ENCODE data around the gene RSPO3. TPM values are rescaled to one million over a fixed set of nuclear protein-coding genes. Genes with fewer than 3 reads are reported as not detected.

Gene RSPO3
- total RNA-seq, 5 donors from 2014 or later (not counting 1 experiment from before 2014, with no cell fraction given) = not detected

- no peak overlapping the region for H3K27ac ChIP-seq (ENCODE audit: low read length)
- no peaks in the 10 kb centered on the region for H3K4me1 ChIP-seq (ENCODE audit: control insufficient read depth in 1 of 2, extremely low read depth in 1 of 2, insufficient read depth in 2 of 2, low read length in 2 of 2)
- Mint-ChIP-seq H3K27ac (no peak overlapping the region), H3K27me3 (peaks cover 15 to 18% of the 10 kb centered on the region in 2 donors), H3K4me3 (no peak overlapping the region), H3K36me3 (no peaks in the 10 kb centered on the region), H3K9me3 (no peaks in the 10 kb centered on the region), H3K4me1 (peaks cover 0 to 2% (median 0%) of the 10 kb centered on the region in 3 donors)
- H3K27me3 ChIP-seq (replicated peaks in 1 of 2; ENCODE audit: control insufficient read depth in 2 of 2, extremely low read depth in 1 of 2, insufficient read depth in 2 of 2, low read length in 1 of 2) = no peaks in the 10 kb centered on the region
- no peak overlapping the region for H3K4me3 ChIP-seq (ENCODE audit: control insufficient read depth in 1 of 2, extremely low read depth in 1 of 2, low read length in 1 of 2)
- ATAC-seq (replicated peaks in 1 of 4) (no peak), DNase-seq (no peak)
- no peaks in the 10 kb centered on the region for H3K36me3 ChIP-seq (ENCODE audit: control insufficient read depth in 2 of 2, extremely low read depth in 1 of 2, insufficient read depth in 1 of 2, low read length in 1 of 2)
- POLR2A ChIA-PET = no interaction called here
- WGBS (ENCODE audit: insufficient coverage) = no CpG with 5 or more reads among the region's 5 CpGs
- CTCF ChIA-PET = no interaction called here
- no peaks in the 10 kb centered on the region for H3K9me3 ChIP-seq
These were observed 28.5 kb downstream of the RSPO3 start for GRCh38 chr6:127146932-127147331.

DNA sequence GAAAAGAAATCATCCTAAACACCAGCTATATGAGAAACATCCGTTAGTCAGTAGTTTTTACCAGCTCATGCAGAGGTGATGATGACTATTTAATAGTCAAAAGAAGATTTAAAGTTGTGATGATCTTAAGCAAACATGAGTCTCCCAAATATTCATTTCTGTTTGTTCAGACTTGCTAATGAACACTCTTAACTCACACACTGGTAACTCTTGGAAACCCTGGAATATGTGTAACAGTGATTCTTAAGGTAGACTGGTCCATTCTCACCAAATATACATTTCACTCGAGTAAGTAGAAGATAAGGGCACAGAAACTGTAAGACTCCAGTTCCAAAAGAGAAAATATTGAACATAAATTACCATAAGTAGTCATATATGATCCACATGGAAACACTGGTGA is 29.1 kb downstream of the RSPO3 start:
- Histone ChIP-seq H3K27me3 (replicated peaks in 1 of 2; ENCODE audit: control insufficient read depth in 2 of 2, extremely low read depth in 1 of 2, insufficient read depth in 2 of 2, low read length in 1 of 2) (no peaks in the 10 kb centered on the region), H3K36me3 (ENCODE audit: control insufficient read depth in 2 of 2, extremely low read depth in 1 of 2, insufficient read depth in 1 of 2, low read length in 1 of 2) (no peaks in the 10 kb centered on the region), H3K27ac (ENCODE audit: low read length) (no peak overlapping the region), H3K4me3 (ENCODE audit: control insufficient read depth in 1 of 2, extremely low read depth in 1 of 2, low read length in 1 of 2) (no peak overlapping the region), H3K9me3 (no peaks in the 10 kb centered on the region), H3K4me1 (ENCODE audit: control insufficient read depth in 1 of 2, extremely low read depth in 1 of 2, insufficient read depth in 2 of 2, low read length in 2 of 2) (no peaks in the 10 kb centered on the region)
- CTCF ChIA-PET = no interaction called here
- no peak for ATAC-seq (replicated peaks in 1 of 4)
- Mint-ChIP-seq H3K27me3 (peaks cover 15 to 19% of the 10 kb centered on the region in 2 donors), H3K4me3 (no peak overlapping the region), H3K36me3 (no peaks in the 10 kb centered on the region), H3K27ac (no peak overlapping the region), H3K4me1 (peaks cover 0 to 2% (median 0%) of the 10 kb centered on the region in 3 donors), H3K9me3 (no peaks in the 10 kb centered on the region)
- POLR2A ChIA-PET = no interaction called here
- no CpG with 5 or more reads among the region's 2 CpGs for WGBS (ENCODE audit: insufficient coverage)
- no peak for DNase-seq

GRCh38 chr6:127148511-127148910 is 30.0 kb downstream of the RSPO3 start:
- no peak for DNase-seq
- Histone ChIP-seq H3K27me3 (replicated peaks in 1 of 2; ENCODE audit: control insufficient read depth in 2 of 2, extremely low read depth in 1 of 2, insufficient read depth in 2 of 2, low read length in 1 of 2) (no peaks in the 10 kb centered on the region), H3K27ac (ENCODE audit: low read length) (no peak overlapping the region), H3K9me3 (no peaks in the 10 kb centered on the region), H3K36me3 (ENCODE audit: control insufficient read depth in 2 of 2, extremely low read depth in 1 of 2, insufficient read depth in 1 of 2, low read length in 1 of 2) (no peaks in the 10 kb centered on the region), H3K4me3 (ENCODE audit: control insufficient read depth in 1 of 2, extremely low read depth in 1 of 2, low read length in 1 of 2) (no peak overlapping the region), H3K4me1 (ENCODE audit: control insufficient read depth in 1 of 2, extremely low read depth in 1 of 2, insufficient read depth in 2 of 2, low read length in 2 of 2) (no peaks in the 10 kb centered on the region)
- no peaks in the 10 kb centered on the region for H3K36me3 Mint-ChIP-seq
- no peak overlapping the region for H3K27ac Mint-ChIP-seq
- peaks cover 0 to 2% (median 0%) of the 10 kb centered on the region in 3 donors for H3K4me1 Mint-ChIP-seq
- no peaks in the 10 kb centered on the region for H3K9me3 Mint-ChIP-seq
- H3K4me3 Mint-ChIP-seq = no peak overlapping the region
- POLR2A ChIA-PET = no interaction called here
- no peak for ATAC-seq (replicated peaks in 1 of 4)
- CTCF ChIA-PET = no interaction called here
- WGBS (ENCODE audit: insufficient coverage) = no CpG with 5 or more reads among the region's 3 CpGs
- peaks cover 15 to 22% of the 10 kb centered on the region in 2 donors for H3K27me3 Mint-ChIP-seq

DNA sequence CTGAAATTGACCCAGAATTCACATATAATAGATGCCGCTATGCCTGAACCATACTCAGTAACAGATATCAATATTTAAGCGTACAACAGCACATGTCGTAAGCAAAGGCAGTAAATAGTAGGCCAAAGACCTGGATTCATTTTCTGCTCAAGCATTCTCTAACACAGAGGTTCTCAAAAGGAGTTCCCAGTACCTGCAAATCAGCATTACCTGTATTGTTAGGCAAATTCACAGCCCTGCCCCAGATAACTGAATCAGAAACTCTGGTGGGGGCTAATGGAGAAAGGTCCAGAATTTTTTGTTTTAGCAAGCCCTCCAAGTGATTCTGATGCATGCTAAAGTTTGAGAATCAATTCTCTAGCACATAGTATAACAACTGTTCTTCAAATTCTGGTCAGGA is 36.0 kb downstream of the RSPO3 start:
- Mint-ChIP-seq H3K27ac (no peak overlapping the region), H3K9me3 (no peaks in the 10 kb centered on the region), H3K4me1 (no peaks in the 10 kb centered on the region), H3K27me3 (peaks cover 3 to 9% of the 10 kb centered on the region in 2 donors), H3K4me3 (no peak overlapping the region), H3K36me3 (no peaks in the 10 kb centered on the region)
- Histone ChIP-seq H3K4me1 (ENCODE audit: control insufficient read depth in 1 of 2, extremely low read depth in 1 of 2, insufficient read depth in 2 of 2, low read length in 2 of 2) (no peaks in the 10 kb centered on the region), H3K36me3 (ENCODE audit: control insufficient read depth in 2 of 2, extremely low read depth in 1 of 2, insufficient read depth in 1 of 2, low read length in 1 of 2) (no peaks in the 10 kb centered on the region), H3K4me3 (ENCODE audit: control insufficient read depth in 1 of 2, extremely low read depth in 1 of 2, low read length in 1 of 2) (no peak overlapping the region), H3K27me3 (replicated peaks in 1 of 2; ENCODE audit: control insufficient read depth in 2 of 2, extremely low read depth in 1 of 2, insufficient read depth in 2 of 2, low read length in 1 of 2) (no peaks in the 10 kb centered on the region), H3K27ac (ENCODE audit: low read length) (no peak overlapping the region), H3K9me3 (no peaks in the 10 kb centered on the region)
- CTCF ChIA-PET = no interaction called here
- POLR2A ChIA-PET = no interaction called here
- ATAC-seq (replicated peaks in 1 of 4) (no peak), DNase-seq (no peak)
- WGBS (ENCODE audit: insufficient coverage) = 100% methylated on average over 3 of the region's 3 CpGs

DNA sequence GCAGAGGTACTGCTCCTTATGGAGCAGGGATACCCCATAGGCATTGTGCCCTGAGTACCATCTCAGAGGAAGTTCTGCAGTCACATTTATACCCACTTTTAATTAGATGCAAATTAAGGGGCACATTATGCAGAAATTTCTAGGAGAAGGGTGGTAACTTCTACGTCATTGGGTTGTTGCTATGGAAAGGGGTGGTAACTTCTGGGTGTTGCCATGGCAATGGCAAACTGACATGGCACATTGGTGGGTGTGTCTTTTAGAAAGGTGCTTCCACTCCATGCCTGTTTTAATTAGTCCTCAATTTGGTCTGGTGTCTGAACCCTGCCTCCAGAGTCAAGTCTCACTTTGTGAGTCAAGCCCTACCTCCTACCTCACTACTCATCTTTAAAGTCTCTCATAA is 42.0 kb downstream of the RSPO3 start:
- whole genome bisulfite sequencing (ENCODE audit: insufficient coverage) = no CpG with 5 or more reads among the region's 1 CpG
- no peaks in the 10 kb centered on the region for H3K27me3 ChIP-seq (replicated peaks in 1 of 2; ENCODE audit: control insufficient read depth in 2 of 2, extremely low read depth in 1 of 2, insufficient read depth in 2 of 2, low read length in 1 of 2)
- no peaks in the 10 kb centered on the region for H3K36me3 ChIP-seq (ENCODE audit: control insufficient read depth in 2 of 2, extremely low read depth in 1 of 2, insufficient read depth in 1 of 2, low read length in 1 of 2)
- H3K27ac ChIP-seq (ENCODE audit: low read length) = no peak overlapping the region
- Mint-ChIP-seq H3K27me3 (peaks cover 1 to 11% of the 10 kb centered on the region in 2 donors), H3K4me1 (no peaks in the 10 kb centered on the region), H3K4me3 (no peak overlapping the region), H3K36me3 (no peaks in the 10 kb centered on the region), H3K9me3 (no peaks in the 10 kb centered on the region), H3K27ac (no peak overlapping the region)
- ChIA-PET CTCF (no interaction called here), POLR2A (no interaction called here)
- H3K4me3 ChIP-seq (ENCODE audit: control insufficient read depth in 1 of 2, extremely low read depth in 1 of 2, low read length in 1 of 2) = no peak overlapping the region
- H3K9me3 ChIP-seq = no peaks in the 10 kb centered on the region
- no peaks in the 10 kb centered on the region for H3K4me1 ChIP-seq (ENCODE audit: control insufficient read depth in 1 of 2, extremely low read depth in 1 of 2, insufficient read depth in 2 of 2, low read length in 2 of 2)
- no peak for ATAC-seq (replicated peaks in 1 of 4)
- DNase-seq = no peak

GRCh38 chr6:127162836-127163235 is 44.4 kb downstream of the RSPO3 start:
- CTCF ChIA-PET = no interaction called here
- Histone ChIP-seq H3K4me1 (ENCODE audit: control insufficient read depth in 1 of 2, extremely low read depth in 1 of 2, insufficient read depth in 2 of 2, low read length in 2 of 2) (no peaks in the 10 kb centered on the region), H3K36me3 (ENCODE audit: control insufficient read depth in 2 of 2, extremely low read depth in 1 of 2, insufficient read depth in 1 of 2, low read length in 1 of 2) (no peaks in the 10 kb centered on the region), H3K9me3 (no peaks in the 10 kb centered on the region), H3K27ac (ENCODE audit: low read length) (no peak overlapping the region), H3K4me3 (ENCODE audit: control insufficient read depth in 1 of 2, extremely low read depth in 1 of 2, low read length in 1 of 2) (no peak overlapping the region), H3K27me3 (replicated peaks in 1 of 2; ENCODE audit: control insufficient read depth in 2 of 2, extremely low read depth in 1 of 2, insufficient read depth in 2 of 2, low read length in 1 of 2) (no peaks in the 10 kb centered on the region)
- Mint-ChIP-seq H3K4me3 (no peak overlapping the region), H3K9me3 (peaks cover 0 to 2% (median 0%) of the 10 kb centered on the region in 3 donors), H3K27ac (no peak overlapping the region), H3K4me1 (no peaks in the 10 kb centered on the region), H3K27me3 (peaks cover 4 to 16% of the 10 kb centered on the region in 2 donors), H3K36me3 (no peaks in the 10 kb centered on the region)
- DNase-seq = no peak
- POLR2A ChIA-PET = no interaction called here
- no peak for ATAC-seq (replicated peaks in 1 of 4)
- WGBS (ENCODE audit: insufficient coverage) = 85% methylated on average over 2 of the region's 3 CpGs

DNA sequence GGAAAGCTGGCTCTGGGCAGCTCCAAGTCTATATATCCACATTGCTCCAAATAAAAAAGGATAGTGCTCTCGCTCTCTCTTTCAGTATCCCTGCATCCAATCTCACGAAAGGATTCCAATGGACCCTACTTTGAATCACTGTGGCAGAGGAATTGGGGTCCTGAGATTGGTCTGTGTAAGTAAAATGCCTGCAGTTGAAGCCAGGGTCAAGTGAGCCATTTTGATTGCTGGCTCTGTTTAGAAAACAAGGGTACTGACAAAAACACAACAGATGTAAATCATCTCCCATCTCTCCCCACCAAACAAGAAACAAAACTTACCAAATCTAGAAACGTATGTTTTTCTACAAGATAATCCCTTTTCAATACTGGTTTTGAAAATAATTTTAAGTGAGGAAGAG is 45.6 kb downstream of the RSPO3 start:
- Histone ChIP-seq H3K27ac (ENCODE audit: low read length) (no peak overlapping the region), H3K4me1 (ENCODE audit: control insufficient read depth in 1 of 2, extremely low read depth in 1 of 2, insufficient read depth in 2 of 2, low read length in 2 of 2) (no peaks in the 10 kb centered on the region), H3K27me3 (replicated peaks in 1 of 2; ENCODE audit: control insufficient read depth in 2 of 2, extremely low read depth in 1 of 2, insufficient read depth in 2 of 2, low read length in 1 of 2) (no peaks in the 10 kb centered on the region), H3K36me3 (ENCODE audit: control insufficient read depth in 2 of 2, extremely low read depth in 1 of 2, insufficient read depth in 1 of 2, low read length in 1 of 2) (no peaks in the 10 kb centered on the region), H3K4me3 (ENCODE audit: control insufficient read depth in 1 of 2, extremely low read depth in 1 of 2, low read length in 1 of 2) (no peak overlapping the region), H3K9me3 (no peaks in the 10 kb centered on the region)
- ChIA-PET CTCF (no interaction called here), POLR2A (no interaction called here)
- no peaks in the 10 kb centered on the region for H3K36me3 Mint-ChIP-seq
- ATAC-seq (replicated peaks in 1 of 4) (no peak), DNase-seq (no peak)
- H3K27ac Mint-ChIP-seq = no peak overlapping the region
- peaks cover 5 to 22% of the 10 kb centered on the region in 2 donors for H3K27me3 Mint-ChIP-seq
- H3K4me3 Mint-ChIP-seq = no peak overlapping the region
- WGBS (ENCODE audit: insufficient coverage) = no CpG with 5 or more reads among the region's 3 CpGs
- H3K4me1 Mint-ChIP-seq = no peaks in the 10 kb centered on the region
- peaks cover 0 to 6% (median 1%) of the 10 kb centered on the region in 3 donors for H3K9me3 Mint-ChIP-seq
